ENCODE results near the gene LINGO3. TPM values are rescaled to one million over a fixed set of nuclear protein-coding genes. Genes with fewer than 3 reads are reported as not detected.
A peak's percentile ranks its signal among the peaks of the same experiment; 100 is the strongest.

The LINGO3 gene
- total RNA-seq, 2 donors from 2014 or later: not detected

- peak in 1 of 2 donors; percentile 73 for DNase-seq
- intact Hi-C loops (cut with DNase I, micrococcal nuclease): loop anchor here in 1 of 2 donors (10.0 kb wide), 1 partner anchor 119 kb away; no protein-coding TSS in a partner anchor
- ATAC-seq: peak; percentile 62
Measured at GRCh38 chr19:2275588-2276428, 32.1 kb downstream of the LINGO3 start.

GRCh38 chr19:2274931-2275535, 32.9 kb downstream of the LINGO3 start:
- intact Hi-C loops (cut with DNase I, micrococcal nuclease): loop anchor here (5.0 to 10.0 kb wide), 2 partner anchors 118 to 120 kb away; no protein-coding TSS in a partner anchor
- ATAC-seq: peak; percentile 36
- DNase-seq: peak; percentile 68 to 79

GRCh38 chr19:2274185-2274711, 33.7 kb downstream of the LINGO3 start:
- ATAC-seq (no peak), DNase-seq (no peak)
- intact Hi-C loops (cut with DNase I, micrococcal nuclease): loop anchor here (5.0 to 10.0 kb wide), 2 partner anchors 117 to 121 kb away; no protein-coding TSS in a partner anchor

- ATAC-seq (peak; percentile 21), DNase-seq (peak; percentile 68 to 81)
- intact Hi-C loops (cut with DNase I, micrococcal nuclease): loop anchor here (5.0 to 10.0 kb wide), 2 partner anchors 116 to 121 kb away; no protein-coding TSS in a partner anchor
Measured at GRCh38 chr19:2273356-2274184, 34.4 kb downstream of the LINGO3 start.

GRCh38 chr19:2271234-2272103, 36.5 kb downstream of the LINGO3 start:
- intact Hi-C loops (cut with DNase I, micrococcal nuclease): loop anchor here (5.0 to 10.0 kb wide), 2 partner anchors 114 to 123 kb away; no protein-coding TSS in a partner anchor
- no peak for DNase-seq
- no peak for ATAC-seq

GRCh38 chr19:2270423-2271233, 37.3 kb downstream of the LINGO3 start:
- peak; percentile 41 for ATAC-seq
- peak; percentile 81 to 82 for DNase-seq
- intact Hi-C loops (cut with DNase I, micrococcal nuclease): loop anchor here (5.0 to 10.0 kb wide), 2 partner anchors 113 to 124 kb away; no protein-coding TSS in a partner anchor

- intact Hi-C loops (cut with DNase I, micrococcal nuclease): loop anchor here (5.0 to 10.0 kb wide), 2 partner anchors 113 to 125 kb away; no protein-coding TSS in a partner anchor
- DNase-seq: peak; percentile 61 to 66
- peak; percentile 9 for ATAC-seq
Measured at GRCh38 chr19:2270157-2270422, 37.9 kb downstream of the LINGO3 start.

- intact Hi-C loops (cut with DNase I, micrococcal nuclease): loop anchor here (5.0 to 10.0 kb wide), 2 partner anchors 112 to 125 kb away; no protein-coding TSS in a partner anchor
- DNase-seq: peak; percentile 97 to 98
- peak; percentile 79 for ATAC-seq
Measured at GRCh38 chr19:2269244-2270156, 38.5 kb downstream of the LINGO3 start.

- DNase-seq (no peak), ATAC-seq (no peak)
- intact Hi-C loops (cut with DNase I, micrococcal nuclease): no loop called here
Measured at GRCh38 chr19:2268861-2269243, 39.1 kb downstream of the LINGO3 start.

GRCh38 chr19:2268480-2268830, 39.5 kb downstream of the LINGO3 start:
- intact Hi-C loops (cut with DNase I, micrococcal nuclease): no loop called here
- ATAC-seq (no peak), DNase-seq (no peak)

GRCh38 chr19:2266183-2266993, 41.6 kb downstream of the LINGO3 start:
- DNase-seq (peak; percentile 94 to 97), ATAC-seq (peak; percentile 51)
- intact Hi-C loops (cut with DNase I, micrococcal nuclease): no loop called here

GRCh38 chr19:2261438-2262172, 46.3 kb downstream of the LINGO3 start:
- peak in 1 of 2 donors; percentile 76 for DNase-seq
- intact Hi-C loops (cut with DNase I, micrococcal nuclease): no loop called here
- ATAC-seq: peak; percentile 21

GRCh38 chr19:2260341-2260805, 47.6 kb downstream of the LINGO3 start:
- DNase-seq: no peak

GRCh38 chr19:2259336-2259735, 48.6 kb downstream of the LINGO3 start:
- DNase-seq (no peak), ATAC-seq (no peak)
- intact Hi-C loops (cut with DNase I, micrococcal nuclease): no loop called here

More at GRCh38 chr19:2260341-2260805, 47.6 kb downstream of the LINGO3 start:
- intact Hi-C loops (cut with DNase I, micrococcal nuclease): no loop called here
- peak; percentile 81 for ATAC-seq
